Endodermal cell (in vitro differentiated cells): ENCODE measurements around the gene FAN1. TPM values are rescaled to one million over a fixed set of nuclear protein-coding genes. Genes with fewer than 3 reads are reported as not detected.

ENCODE experiments used
- DNase-seq: peaks from one replicate; pipeline ENCODE4 v3.0.0-alpha.2; 2017
- H3K27ac ChIP-seq: 2 replicates; pipeline ENCODE4 v1.5.1; 2013; ENCODE audit warnings: mild to moderate bottlenecking, low read depth, low read length, moderate library complexity
- H3K27me3 ChIP-seq: 2 replicates; pipeline ENCODE4 v1.6.1; 2013; ENCODE audit warnings: mild to moderate bottlenecking, low read length, moderate library complexity; ENCODE audit not compliant: insufficient read depth, control insufficient read depth, poor library complexity, severe bottlenecking
- H3K36me3 ChIP-seq: 2 replicates; pipeline ENCODE4 v1.7.0; 2013; ENCODE audit warnings: mild to moderate bottlenecking, low read length, moderate library complexity; ENCODE audit not compliant: control insufficient read depth, insufficient read depth
- H3K4me1 ChIP-seq: one replicate; pipeline ENCODE4 v1.7.0; 2013; ENCODE audit warnings: low read length; ENCODE audit not compliant: control insufficient read depth, insufficient read depth
- H3K4me3 ChIP-seq: 2 replicates; pipeline ENCODE4 v1.5.1; 2013; ENCODE audit warnings: mild to moderate bottlenecking, low read length, moderate library complexity
- H3K9ac ChIP-seq: 2 replicates; pipeline ENCODE4 v1.6.1; 2013; ENCODE audit warnings: mild to moderate bottlenecking, low read length, moderate library complexity; ENCODE audit not compliant: poor library complexity, severe bottlenecking; ENCODE audit errors: extremely low read depth
- H3K9me3 ChIP-seq: 2 replicates; pipeline ENCODE4 v1.6.1; 2013; ENCODE audit warnings: mild to moderate bottlenecking, low read length, moderate library complexity; ENCODE audit not compliant: control insufficient read depth
- H3K27ac Mint-ChIP-seq: 2 replicates; pipeline ENCODE4 v1.8.0; 2020; ENCODE audit warnings: mixed read lengths
- H3K27me3 Mint-ChIP-seq: 2 replicates; pipeline ENCODE4 v1.8.0; 2021; ENCODE audit warnings: mild to moderate bottlenecking, mixed read lengths; ENCODE audit not compliant: insufficient read depth
- H3K36me3 Mint-ChIP-seq: 2 replicates; pipeline ENCODE4 v1.8.0; 2020; ENCODE audit warnings: low read depth, mixed read lengths
- H3K4me1 Mint-ChIP-seq: 2 replicates; pipeline ENCODE4 v1.8.0; 2020; ENCODE audit warnings: mixed read lengths
- H3K4me3 Mint-ChIP-seq: 2 replicates; pipeline ENCODE4 v1.8.0; 2020; ENCODE audit warnings: mild to moderate bottlenecking, moderate library complexity, mixed read lengths
- H3K9me3 Mint-ChIP-seq: 2 replicates; pipeline ENCODE4 v1.8.0; 2020; ENCODE audit warnings: mild to moderate bottlenecking, mixed read lengths
- CTCF ChIP-seq: fragments of 200-600 bp; sonication (generic); conservative IDR thresholded peaks from 2 replicates; pipeline ENCODE4 v1.5.0; 2021; ENCODE audit warnings: antibody characterized with exemption, mild to moderate bottlenecking
- WGBS, 2 experiments: methylation state at CpG; one replicate each; pipeline versions ENCODE4 v1.1.5 to v1.1.7; 2013; ENCODE audit warnings: missing lambda C conversion rate in 2 of 2, mixed read lengths in 1 of 2; ENCODE audit not compliant: insufficient coverage in 1 of 2, insufficient read length in 1 of 2; 5-methylcytosine and 5-hydroxymethylcytosine counted together
- total RNA-seq, 2 donors: library from RNA; stranded (reverse); fragmentation: NEBNext Ultra II Directional in 1 of 2; extraction: Animal tissue kit (Norgen Biotek cat#: 25700) in 1 of 2; gene quantifications; 2 replicates in 1 of 2; 3 replicates in 1 of 2; pipeline ENCODE4 v1.2.1, GENCODE V29; 2021

FAN1 gene
- total RNA-seq, 2 donors from 2014 or later = 20.0 to 25.9 TPM

- H3K9me3 ChIP-seq = peaks cover 18% of the 10 kb centered on the region
- no peaks in the 10 kb centered on the region for H3K27me3 ChIP-seq
- no peak overlapping the region for H3K4me3 ChIP-seq
- Mint-ChIP-seq H3K27me3 (no peaks in the 10 kb centered on the region), H3K36me3 (peaks cover 80% of the 10 kb centered on the region), H3K9me3 (peaks cover 4% of the 10 kb centered on the region), H3K27ac (peak overlapping the region; percentile 61), H3K4me1 (no peaks in the 10 kb centered on the region), H3K4me3 (no peak overlapping the region)
- DNase-seq = no peak
- no peak overlapping the region for H3K9ac ChIP-seq
- H3K27ac ChIP-seq = no peak overlapping the region
- WGBS, 2 experiments = 86 to 89% methylated on average over 4 to 7 of the region's 7 CpGs
- peaks cover 85% of the 10 kb centered on the region for H3K36me3 ChIP-seq
- H3K4me1 ChIP-seq = no peaks in the 10 kb centered on the region
- no peak for TF ChIP-seq CTCF
Observed at GRCh38 chr15:30953731-30954378, 50.1 kb downstream of the FAN1 start.

GRCh38 chr15:30954674-30955073, 51.0 kb downstream of the FAN1 start:
- no peaks in the 10 kb centered on the region for H3K27me3 Mint-ChIP-seq
- no peak overlapping the region for H3K27ac ChIP-seq
- no peak overlapping the region for H3K4me3 ChIP-seq
- no peaks in the 10 kb centered on the region for H3K4me1 ChIP-seq
- DNase-seq = no peak
- no peak overlapping the region for H3K4me3 Mint-ChIP-seq
- no peaks in the 10 kb centered on the region for H3K27me3 ChIP-seq
- TF ChIP-seq CTCF = no peak
- peaks cover 10% of the 10 kb centered on the region for H3K9me3 ChIP-seq
- H3K36me3 ChIP-seq = peaks cover 81% of the 10 kb centered on the region
- peaks cover 78% of the 10 kb centered on the region for H3K36me3 Mint-ChIP-seq
- H3K9ac ChIP-seq = no peak overlapping the region
- 100% methylated on average over 1 of the region's 1 CpG; no CpG with 5 or more reads in 1 of the 2 experiments for WGBS, 2 experiments
- H3K9me3 Mint-ChIP-seq = no peaks in the 10 kb centered on the region
- no peaks in the 10 kb centered on the region for H3K4me1 Mint-ChIP-seq
- H3K27ac Mint-ChIP-seq = no peak overlapping the region

GRCh38 chr15:30956216-30957124, 52.8 kb downstream of the FAN1 start:
- Histone ChIP-seq H3K4me1 (no peaks in the 10 kb centered on the region), H3K27ac (no peak overlapping the region), H3K36me3 (peaks cover 72% of the 10 kb centered on the region), H3K9ac (no peak overlapping the region), H3K9me3 (no peaks in the 10 kb centered on the region), H3K4me3 (no peak overlapping the region), H3K27me3 (no peaks in the 10 kb centered on the region)
- Mint-ChIP-seq H3K4me3 (no peak overlapping the region), H3K36me3 (peaks cover 67% of the 10 kb centered on the region), H3K9me3 (no peaks in the 10 kb centered on the region), H3K27ac (peak overlapping the region; percentile 15), H3K4me1 (no peaks in the 10 kb centered on the region), H3K27me3 (no peaks in the 10 kb centered on the region)
- no peak for TF ChIP-seq CTCF
- 91 to 95% methylated on average over 3 to 6 of the region's 6 CpGs for WGBS, 2 experiments
- DNase-seq = no peak
